GM12891 (cell line): ENCODE measurements around the gene GRB2.

Experiments used
- POLR2A ChIP-seq: IDR thresholded peaks from 2 replicates; pipeline ENCODE4 v1.6.1; 2011; ENCODE audit warnings: low read depth, low read length, control low read depth
- POLR2AphosphoS5 ChIP-seq: IDR thresholded peaks from 2 replicates; pipeline ENCODE4 v1.6.1; 2011; ENCODE audit warnings: low read depth, low read length, control low read depth
- POU2F2 ChIP-seq: IDR thresholded peaks from 2 replicates; pipeline ENCODE4 v1.6.1; 2011; ENCODE audit warnings: low read depth, mild to moderate bottlenecking, control low read depth, low read length, moderate library complexity
- SPI1 ChIP-seq: IDR thresholded peaks from 2 replicates; pipeline ENCODE4 v1.6.1; 2011; ENCODE audit warnings: low read depth, low read length, control low read depth
- TAF1 ChIP-seq: IDR thresholded peaks from 2 replicates; pipeline ENCODE4 v1.6.1; 2011; ENCODE audit warnings: low read depth, low read length, control low read depth

DNA sequence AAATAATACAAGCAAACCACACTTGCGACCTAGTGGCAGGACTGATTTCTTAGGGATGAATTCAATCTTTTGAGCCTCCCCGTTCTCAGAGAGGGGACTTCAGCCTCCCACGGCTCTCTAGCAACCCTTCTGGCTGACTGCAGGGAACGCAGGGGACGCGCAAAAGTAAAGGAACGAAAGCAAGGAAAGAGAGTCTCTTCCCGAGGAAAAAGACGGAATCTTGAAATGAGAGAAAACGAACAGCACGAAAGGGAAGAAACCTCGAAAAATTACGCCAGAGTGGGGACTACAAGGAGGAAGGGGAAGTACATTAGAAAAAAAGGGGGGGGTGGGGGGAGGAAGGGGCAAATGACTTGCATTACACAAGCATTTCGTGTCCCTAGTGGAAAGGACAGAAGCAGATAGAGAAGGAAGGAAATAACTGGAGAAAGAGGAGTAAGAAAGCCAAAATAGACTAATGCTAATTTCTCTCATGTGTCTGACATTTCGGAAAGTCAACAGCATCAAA is 1.2 kb downstream of the GRB2 start:
- TF ChIP-seq POLR2AphosphoS5, result no peak
- no peak for TF ChIP-seq TAF1
- no peak for TF ChIP-seq POLR2A
- no peak for TF ChIP-seq POU2F2
- TF ChIP-seq SPI1, result no peak
